BJ (cell line): ENCODE results near the gene SMIM10L2A. TPM values are rescaled to one million over a fixed set of nuclear protein-coding genes. Genes with fewer than 3 reads are reported as not detected.

Experiments
- CTCF ChIA-PET: fragments of 350-600 bp; formaldehyde crosslinking; extraction: SDS; loops from one replicate; lab custom pipeline; 2021; ENCODE audit warnings: antibody characterized with exemption, inconsistent platforms; lab: Yijun Ruan, JAX
- POLR2A ChIA-PET: fragments of 300-600 bp; sonication (Branson Sonifier 250); formaldehyde crosslinking; extraction: SDS; loops from one replicate; lab custom pipeline; 2021; ENCODE audit warnings: antibody characterized with exemption; lab: Charles Lee
- DNase-seq: peaks from one replicate; pipeline ENCODE4 v3.0.0-alpha.2; 2011; ENCODE audit warnings: low read depth
- H3K27me3 ChIP-seq: 2 replicates; pipeline ENCODE4 v1.6.0; 2011; ENCODE audit warnings: low read length; ENCODE audit not compliant: control insufficient read depth, insufficient read depth
- H3K36me3 ChIP-seq: 2 replicates; pipeline ENCODE4 v1.5.1; 2011; ENCODE audit warnings: low read length; ENCODE audit not compliant: control insufficient read depth, insufficient read depth
- H3K4me3 ChIP-seq: 2 replicates; pipeline ENCODE4 v1.5.1; 2011; ENCODE audit warnings: low read depth, mild to moderate bottlenecking, control low read depth, low read length
- CTCF ChIP-seq: IDR thresholded peaks from 2 replicates; pipeline ENCODE4 v1.5.1; 2011; ENCODE audit warnings: low read depth, mild to moderate bottlenecking, control low read depth, inconsistent platforms, low read length, moderate library complexity; ENCODE audit not compliant: insufficient read depth
- polyA plus RNA-seq: library from polyadenylated mRNA; depleted of rRNA; stranded (reverse); fragments of >200 nt; gene quantifications from 2 replicates; pipeline ENCODE4 v1.2.3, GENCODE V29; 2011

Gene SMIM10L2A
- polyA plus RNA-seq, 1 experiment = 0.05 TPM

- Histone ChIP-seq H3K4me3 (no peak overlapping the region), H3K27me3 (no peaks in the 10 kb centered on the region), H3K36me3 (no peaks in the 10 kb centered on the region)
- ChIA-PET CTCF (no interaction called here), POLR2A (no interaction called here)
- no peak for TF ChIP-seq CTCF
- no peak for DNase-seq
Measured at GRCh38 chrX:135431886-135432285, 10.1 kb downstream of the SMIM10L2A start.

- TF ChIP-seq CTCF = no peak
- no peaks in the 10 kb centered on the region for H3K36me3 ChIP-seq
- H3K4me3 ChIP-seq = no peak overlapping the region
- CTCF ChIA-PET = no interaction called here
- POLR2A ChIA-PET = no interaction called here
- no peaks in the 10 kb centered on the region for H3K27me3 ChIP-seq
- no peak for DNase-seq
Measured at GRCh38 chrX:135432453-135432852, 10.7 kb downstream of the SMIM10L2A start.

- CTCF ChIA-PET = no interaction called here
Measured at GRCh38 chrX:135432881-135433521, 11.3 kb downstream of the SMIM10L2A start.

GRCh38 chrX:135433531-135434257, 11.9 kb downstream of the SMIM10L2A start:
- Histone ChIP-seq H3K4me3 (no peak overlapping the region), H3K27me3 (no peaks in the 10 kb centered on the region), H3K36me3 (no peaks in the 10 kb centered on the region)
- ChIA-PET CTCF (no interaction called here), POLR2A (no interaction called here)
- DNase-seq = no peak
- TF ChIP-seq CTCF = no peak

More at GRCh38 chrX:135432881-135433521, 11.3 kb downstream of the SMIM10L2A start:
- Histone ChIP-seq H3K36me3 (no peaks in the 10 kb centered on the region), H3K4me3 (no peak overlapping the region), H3K27me3 (no peaks in the 10 kb centered on the region)
- DNase-seq = no peak
- no peak for TF ChIP-seq CTCF
- POLR2A ChIA-PET = no interaction called here

- Histone ChIP-seq H3K36me3 (no peaks in the 10 kb centered on the region), H3K4me3 (no peak overlapping the region), H3K27me3 (no peaks in the 10 kb centered on the region)
- no peak for TF ChIP-seq CTCF
- no peak for DNase-seq
- ChIA-PET CTCF (no interaction called here), POLR2A (no interaction called here)
Measured at GRCh38 chrX:135434258-135435138, 12.8 kb downstream of the SMIM10L2A start.
